Endothelial cell (in vitro differentiated cells): ENCODE results near the gene NDUFB8. TPM values are rescaled to one million over a fixed set of nuclear protein-coding genes. Genes with fewer than 3 reads are reported as not detected.

Experiments used
- DNase-seq: peaks from one replicate; pipeline ENCODE4 v3.0.0; 2021; ENCODE audit warnings: low spot score
- H3K27ac Mint-ChIP-seq: one replicate; pipeline ENCODE4 v1.8.0; 2021; ENCODE audit warnings: mixed read lengths, inconsistent platforms; ENCODE audit not compliant: unreplicated experiment
- H3K27me3 Mint-ChIP-seq: one replicate; pipeline ENCODE4 v1.8.0; 2021; ENCODE audit warnings: mild to moderate bottlenecking, moderate library complexity, mixed read lengths, inconsistent platforms; ENCODE audit not compliant: unreplicated experiment
- H3K36me3 Mint-ChIP-seq: one replicate; pipeline ENCODE4 v1.8.0; 2021; ENCODE audit warnings: mild to moderate bottlenecking, low read depth, mixed read lengths, inconsistent platforms; ENCODE audit not compliant: unreplicated experiment
- H3K4me1 Mint-ChIP-seq: one replicate; pipeline ENCODE4 v1.8.0; 2021; ENCODE audit warnings: mild to moderate bottlenecking, mixed read lengths, inconsistent platforms; ENCODE audit not compliant: unreplicated experiment
- H3K4me3 Mint-ChIP-seq: one replicate; pipeline ENCODE4 v1.8.0; 2021; ENCODE audit warnings: mild to moderate bottlenecking, mixed read lengths, inconsistent platforms; ENCODE audit not compliant: unreplicated experiment
- H3K9me3 Mint-ChIP-seq: one replicate; pipeline ENCODE4 v1.8.0; 2021; ENCODE audit warnings: mixed read lengths, inconsistent platforms; ENCODE audit not compliant: unreplicated experiment
- total RNA-seq: library from RNA; stranded (reverse); fragmentation: NEBNext Ultra II Directional; extraction: Animal tissue kit (Norgen Biotek cat#: 25700); gene quantifications from one replicate; pipeline ENCODE4 v1.2.1, GENCODE V29; 2021; ENCODE audit not compliant: unreplicated experiment
- TF ChIP-seq, protein P1 (sequence below): fragments of 200-600 bp; sonication (generic); IDR thresholded peaks from one replicate; pipeline ENCODE4 v1.5.0; 2021; ENCODE audit warnings: antibody characterized with exemption; ENCODE audit not compliant: unreplicated experiment

Gene NDUFB8
- total RNA-seq, 1 donor from 2014 or later, result 171 TPM

DNA sequence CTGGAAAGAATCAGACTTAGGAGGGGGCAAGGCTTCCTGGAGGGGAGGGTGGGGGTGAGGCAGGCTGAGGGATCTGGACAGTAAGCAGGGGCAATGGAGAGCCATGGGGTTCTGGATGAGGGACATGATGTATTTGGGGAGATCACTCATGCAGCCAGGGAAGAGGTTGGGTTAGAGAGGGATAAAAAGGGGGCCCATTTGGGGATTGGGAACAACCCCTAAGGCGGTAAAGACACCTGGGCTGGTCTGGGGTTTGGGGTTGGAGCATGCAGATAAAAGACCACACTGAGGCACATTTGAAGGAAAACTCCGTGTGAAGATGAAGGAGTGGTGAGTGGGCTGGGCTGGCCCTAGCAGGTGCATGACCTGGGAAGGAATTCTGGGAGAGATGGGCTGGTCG lies 36.9 kb upstream of the NDUFB8 start:
- Mint-ChIP-seq H3K4me3 (no peak overlapping the region), H3K9me3 (no peaks in the 10 kb centered on the region), H3K27me3 (peaks cover 17% of the 10 kb centered on the region), H3K4me1 (no peaks in the 10 kb centered on the region), H3K36me3 (no peaks in the 10 kb centered on the region), H3K27ac (no peak overlapping the region)
- no peak for DNase-seq
- TF ChIP-seq, protein P1, sequence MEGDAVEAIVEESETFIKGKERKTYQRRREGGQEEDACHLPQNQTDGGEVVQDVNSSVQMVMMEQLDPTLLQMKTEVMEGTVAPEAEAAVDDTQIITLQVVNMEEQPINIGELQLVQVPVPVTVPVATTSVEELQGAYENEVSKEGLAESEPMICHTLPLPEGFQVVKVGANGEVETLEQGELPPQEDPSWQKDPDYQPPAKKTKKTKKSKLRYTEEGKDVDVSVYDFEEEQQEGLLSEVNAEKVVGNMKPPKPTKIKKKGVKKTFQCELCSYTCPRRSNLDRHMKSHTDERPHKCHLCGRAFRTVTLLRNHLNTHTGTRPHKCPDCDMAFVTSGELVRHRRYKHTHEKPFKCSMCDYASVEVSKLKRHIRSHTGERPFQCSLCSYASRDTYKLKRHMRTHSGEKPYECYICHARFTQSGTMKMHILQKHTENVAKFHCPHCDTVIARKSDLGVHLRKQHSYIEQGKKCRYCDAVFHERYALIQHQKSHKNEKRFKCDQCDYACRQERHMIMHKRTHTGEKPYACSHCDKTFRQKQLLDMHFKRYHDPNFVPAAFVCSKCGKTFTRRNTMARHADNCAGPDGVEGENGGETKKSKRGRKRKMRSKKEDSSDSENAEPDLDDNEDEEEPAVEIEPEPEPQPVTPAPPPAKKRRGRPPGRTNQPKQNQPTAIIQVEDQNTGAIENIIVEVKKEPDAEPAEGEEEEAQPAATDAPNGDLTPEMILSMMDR, result no peak

DNA sequence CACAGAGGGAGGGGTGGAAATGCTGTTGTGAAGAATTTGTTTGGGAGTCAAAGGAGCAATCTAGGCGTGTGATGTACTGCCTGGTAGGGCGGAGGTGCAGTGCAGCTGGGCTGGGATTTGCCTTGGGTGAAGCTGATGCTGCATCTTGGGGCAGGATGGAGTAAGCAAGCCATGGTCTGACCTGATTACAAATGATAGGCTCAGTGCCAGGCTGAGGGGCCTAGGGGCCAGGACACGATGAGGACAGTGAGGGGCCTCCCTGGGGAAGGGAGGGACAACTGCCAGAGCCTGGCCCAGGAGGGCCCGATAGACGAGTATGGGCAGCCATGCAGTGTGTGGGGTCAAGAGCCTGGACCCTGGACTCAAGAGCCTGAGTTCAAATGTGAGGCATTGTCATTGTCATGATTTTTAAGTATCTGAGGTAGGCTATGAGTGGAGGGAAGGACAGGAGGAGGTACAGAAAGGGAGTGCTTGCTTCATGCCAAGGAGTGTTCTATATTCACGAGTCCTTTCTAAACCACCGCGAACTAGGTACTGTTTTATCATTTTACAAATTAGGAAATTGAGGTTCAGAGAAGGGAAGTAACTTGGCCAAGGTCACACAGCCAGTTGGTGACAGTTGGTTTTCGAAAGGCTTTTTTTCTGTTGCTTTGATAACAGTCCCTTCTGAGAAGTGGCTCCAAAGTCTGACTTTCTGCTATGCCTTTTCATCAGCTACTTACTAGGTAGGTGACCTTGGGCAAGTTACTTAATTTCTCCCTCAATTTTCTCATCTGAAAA lies 35.7 kb upstream of the NDUFB8 start:
- Mint-ChIP-seq H3K9me3 (no peaks in the 10 kb centered on the region), H3K4me3 (no peak overlapping the region), H3K27ac (no peak overlapping the region), H3K27me3 (peaks cover 19% of the 10 kb centered on the region), H3K36me3 (no peaks in the 10 kb centered on the region), H3K4me1 (peaks cover 3% of the 10 kb centered on the region)
- TF ChIP-seq, protein P1, result no peak
- DNase-seq, result no peak

DNA sequence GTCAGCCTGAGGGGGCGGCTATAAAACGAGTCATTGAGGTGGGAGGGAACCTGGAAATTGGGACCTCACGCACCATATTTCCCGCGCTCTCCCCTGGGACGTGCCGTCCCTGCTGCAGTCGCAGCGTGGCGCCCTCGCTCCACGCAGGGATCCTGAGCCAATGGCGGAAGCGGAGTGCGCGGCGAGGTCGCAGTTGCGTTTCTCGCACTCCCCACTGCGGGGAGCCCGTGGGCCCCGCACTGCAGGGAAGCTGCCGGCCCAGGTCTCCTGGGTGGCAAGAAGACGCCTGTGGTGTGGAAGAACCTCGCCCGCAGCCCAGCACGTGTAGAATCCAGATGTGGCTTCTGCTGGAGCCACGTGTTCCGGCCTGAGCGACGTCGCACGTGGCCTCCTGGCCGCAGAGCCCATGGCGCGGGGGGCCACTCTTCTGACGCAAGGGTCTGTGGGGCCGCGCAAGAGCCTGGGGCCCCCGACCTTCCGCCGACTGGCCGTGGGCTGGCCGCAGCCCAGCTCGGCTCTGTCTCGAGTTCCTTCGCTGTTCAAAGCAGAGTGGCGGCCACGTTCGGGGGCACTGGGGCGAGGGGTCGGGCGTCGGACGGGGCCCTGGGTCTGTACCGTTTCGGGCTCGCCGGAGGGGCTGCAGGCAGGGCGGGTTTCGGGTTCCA lies 32.5 kb upstream of the NDUFB8 start:
- H3K4me1 Mint-ChIP-seq, result peaks cover 3% of the 10 kb centered on the region
- H3K4me3 Mint-ChIP-seq, result no peak overlapping the region
- H3K9me3 Mint-ChIP-seq, result no peaks in the 10 kb centered on the region
- DNase-seq, result peak; percentile 88
- H3K36me3 Mint-ChIP-seq, result peaks cover 4% of the 10 kb centered on the region
- H3K27ac Mint-ChIP-seq, result no peak overlapping the region
- TF ChIP-seq, protein P1, result peak; percentile 88
- H3K27me3 Mint-ChIP-seq, result peaks cover 19% of the 10 kb centered on the region

DNA sequence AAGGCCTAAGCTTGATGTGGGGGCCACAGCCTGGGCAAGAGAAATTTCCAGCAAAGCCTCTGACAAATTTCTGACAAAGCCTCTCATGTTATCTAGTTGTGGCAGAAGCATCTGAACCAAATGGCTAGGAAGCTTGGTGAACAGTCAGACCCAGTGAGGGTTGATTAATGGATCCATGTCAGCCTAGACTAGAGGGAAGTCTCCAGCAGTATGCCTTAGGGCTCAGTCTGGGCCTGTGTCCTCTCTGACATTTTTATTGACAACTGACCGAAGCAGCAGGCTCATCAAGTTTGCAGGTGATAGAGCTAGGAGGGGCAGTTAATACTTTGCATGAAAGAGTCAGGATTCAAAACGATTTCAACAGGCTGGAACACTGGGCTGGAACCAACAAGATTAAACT lies 31.3 kb upstream of the NDUFB8 start:
- Mint-ChIP-seq H3K4me3 (no peak overlapping the region), H3K36me3 (peaks cover 4% of the 10 kb centered on the region), H3K9me3 (no peaks in the 10 kb centered on the region), H3K27me3 (peaks cover 16% of the 10 kb centered on the region), H3K4me1 (peaks cover 8% of the 10 kb centered on the region), H3K27ac (no peak overlapping the region)
- DNase-seq, result no peak
- TF ChIP-seq, protein P1, result no peak

DNA sequence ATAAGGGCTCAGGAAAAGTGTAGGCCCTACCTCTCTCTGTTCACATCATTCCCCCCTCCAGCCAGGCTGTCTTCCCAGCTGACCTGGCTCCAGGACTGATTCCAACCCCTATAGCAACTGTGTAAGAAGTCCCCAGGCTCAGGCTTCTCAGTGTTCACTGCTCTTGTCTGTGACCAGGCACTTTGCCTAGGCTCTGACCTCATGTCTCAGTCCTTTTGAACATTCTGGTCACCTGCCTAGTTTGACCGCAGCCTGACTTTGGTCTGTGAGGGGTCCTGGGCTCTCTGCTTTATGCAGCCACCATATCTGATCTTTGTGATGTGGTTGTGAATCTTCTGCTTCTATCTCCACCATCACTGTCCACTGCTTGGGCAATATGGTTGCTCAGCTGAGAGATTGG lies 30.6 kb upstream of the NDUFB8 start:
- no peak for DNase-seq
- Mint-ChIP-seq H3K4me1 (peaks cover 8% of the 10 kb centered on the region), H3K27ac (no peak overlapping the region), H3K36me3 (peaks cover 4% of the 10 kb centered on the region), H3K4me3 (no peak overlapping the region), H3K27me3 (peaks cover 15% of the 10 kb centered on the region), H3K9me3 (no peaks in the 10 kb centered on the region)
- TF ChIP-seq, protein P1, result no peak
